DMS79 (cell line): ENCODE measurements around the gene DLST.

ENCODE experiments used
- DNase-seq: peaks from one replicate; lab custom pipeline; 2025; lab: John Stamatoyannopoulos, UW

DLST gene

DNA sequence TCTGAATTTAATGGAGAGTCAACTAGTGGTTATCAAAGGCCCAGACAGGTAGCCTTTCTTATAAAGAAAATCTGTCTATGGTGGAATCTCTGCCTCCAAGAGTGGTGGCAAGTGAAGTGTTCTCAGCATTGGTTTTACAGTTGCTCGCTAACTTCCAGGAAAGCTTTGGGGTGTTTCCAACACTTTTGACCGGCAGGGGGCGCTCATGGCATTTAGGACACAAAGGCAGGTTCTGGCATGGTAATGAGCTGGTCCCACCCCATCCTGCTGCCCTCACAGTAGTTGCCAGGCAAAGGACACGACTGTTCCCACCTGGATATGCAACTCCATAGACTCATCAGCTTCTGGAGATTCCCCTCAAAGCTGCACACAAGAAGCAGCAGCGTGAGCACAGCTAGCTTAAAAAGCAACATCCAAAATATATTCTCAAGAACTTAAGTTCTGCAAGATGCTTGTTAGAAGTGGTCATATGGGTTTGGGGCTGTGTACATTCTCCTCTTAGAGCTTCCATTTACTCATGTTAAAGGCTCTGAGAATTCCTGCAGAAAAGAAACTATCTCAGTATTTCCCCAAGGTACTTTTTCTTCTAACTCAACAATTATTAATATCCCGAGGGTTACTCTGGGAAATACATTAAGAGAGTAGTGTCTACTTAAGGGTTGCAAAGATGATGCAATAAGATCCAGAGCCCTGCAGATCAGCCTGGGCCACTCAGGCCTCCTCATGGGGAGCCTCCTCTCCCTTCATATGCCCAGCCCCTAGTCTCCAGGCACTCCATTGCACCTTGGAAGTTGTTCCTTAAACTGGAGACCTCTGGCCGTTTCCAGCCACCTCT, 20.6 kb upstream of the DLST start:
- DNase-seq, result peak; percentile 64

DNA sequence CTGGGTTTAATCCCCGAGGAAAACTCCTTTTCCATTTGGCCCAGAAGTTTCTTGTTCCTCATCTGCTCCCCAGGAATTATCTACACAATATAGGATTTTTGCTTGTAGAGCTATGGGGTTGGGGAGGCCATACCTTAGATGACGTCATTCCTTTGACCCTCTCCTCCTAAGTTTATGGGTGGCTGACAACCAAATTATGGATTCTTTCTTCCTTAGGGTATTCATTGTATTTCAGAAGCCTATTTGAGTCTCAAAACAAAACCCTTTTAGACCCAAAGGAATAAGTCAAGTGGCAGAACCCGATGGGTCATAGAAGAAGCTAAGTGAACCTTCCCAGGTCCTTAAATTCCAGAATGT, 20.0 kb upstream of the DLST start:
- DNase-seq, result no peak

DNA sequence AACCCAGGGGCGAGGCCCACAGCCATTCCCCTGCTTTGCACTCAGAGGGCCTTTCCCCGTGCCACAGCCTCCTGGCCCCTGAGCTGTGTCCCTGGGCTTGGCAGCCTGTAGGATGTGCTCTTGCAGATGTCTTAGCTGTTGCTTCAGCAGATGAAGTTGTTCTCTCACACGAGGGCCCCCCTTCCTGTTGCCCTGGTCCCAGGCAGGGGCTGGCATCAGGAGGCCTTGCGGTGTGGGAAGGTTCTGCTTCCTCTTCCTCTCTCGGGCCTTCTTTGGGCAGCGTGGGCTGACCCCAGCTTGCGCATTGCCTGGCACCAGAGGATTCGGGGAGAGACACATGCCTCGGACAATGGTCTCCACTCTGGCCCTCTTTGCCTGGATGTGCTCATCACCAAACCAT, 18.4 kb upstream of the DLST start:
- no peak for DNase-seq

DNA sequence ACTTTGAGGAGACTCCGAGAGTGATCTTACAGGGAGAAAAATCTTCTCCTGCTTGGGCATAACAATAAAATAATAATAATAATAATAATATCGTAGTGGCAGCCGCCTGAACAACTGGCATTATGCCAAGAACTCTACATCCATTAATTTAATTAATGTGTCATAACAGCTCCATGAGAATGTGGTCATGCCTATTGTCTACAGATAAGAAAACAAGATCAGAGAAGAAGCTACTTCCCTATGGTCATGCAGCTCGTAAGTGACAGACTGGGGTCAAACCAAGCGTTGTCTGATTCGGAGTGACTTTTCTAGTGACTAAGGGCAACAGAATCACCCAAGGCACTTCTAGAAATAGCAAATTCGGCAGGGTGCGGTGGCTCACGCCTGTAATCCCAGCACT, 17.5 kb upstream of the DLST start:
- no peak for DNase-seq

DNA sequence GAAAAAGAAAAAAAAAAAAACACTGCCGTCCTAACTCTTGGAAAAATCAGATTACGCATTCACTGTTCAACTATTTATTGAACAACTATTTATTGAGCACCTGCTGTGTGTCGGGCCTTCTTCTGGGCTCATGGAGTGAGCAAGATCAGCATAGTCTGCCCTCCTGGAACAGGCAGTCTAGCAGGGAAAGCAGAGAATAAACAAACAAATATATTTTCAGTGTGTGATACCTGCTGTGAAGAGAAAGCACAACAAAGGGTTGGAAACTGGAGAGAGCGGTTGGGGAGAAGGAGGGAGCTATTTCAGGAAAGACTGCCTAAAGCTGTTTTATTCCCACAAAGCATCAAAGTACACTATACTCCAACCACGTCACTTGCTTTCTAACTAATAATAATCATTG, 16.6 kb upstream of the DLST start:
- DNase-seq, result no peak

DNA sequence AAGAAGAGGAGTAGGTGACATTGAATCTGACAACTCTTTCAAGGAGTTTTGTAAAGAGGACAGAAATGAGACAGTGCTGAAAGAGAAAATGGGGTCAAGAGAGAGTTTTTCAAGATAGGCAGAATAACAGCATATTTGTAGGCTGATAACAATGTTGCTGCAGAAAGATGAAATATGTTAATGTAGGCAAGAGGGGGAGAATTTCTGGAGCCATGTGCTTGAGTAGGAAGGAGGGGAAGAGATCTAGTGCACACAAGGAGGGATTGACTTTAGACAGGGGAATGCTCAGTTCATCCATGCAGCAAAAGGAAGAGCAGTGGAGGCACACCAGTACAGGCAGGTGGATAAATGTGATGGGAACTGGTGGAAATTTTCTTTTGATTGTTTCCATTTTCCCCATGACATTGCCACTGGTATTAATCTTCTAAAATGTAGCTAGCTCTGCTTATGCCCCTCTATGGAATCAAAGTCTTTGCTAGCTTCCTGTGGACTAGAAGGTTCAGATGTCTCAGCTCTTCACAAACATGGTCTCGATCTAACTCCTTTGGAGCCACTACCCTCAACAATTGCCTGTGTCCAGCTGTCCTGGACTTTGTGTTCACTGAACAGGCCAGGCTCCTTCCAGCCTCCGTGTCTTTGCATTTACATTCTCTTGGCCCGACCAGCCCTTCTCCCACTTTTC, 14.9 kb upstream of the DLST start:
- no peak for DNase-seq

DNA sequence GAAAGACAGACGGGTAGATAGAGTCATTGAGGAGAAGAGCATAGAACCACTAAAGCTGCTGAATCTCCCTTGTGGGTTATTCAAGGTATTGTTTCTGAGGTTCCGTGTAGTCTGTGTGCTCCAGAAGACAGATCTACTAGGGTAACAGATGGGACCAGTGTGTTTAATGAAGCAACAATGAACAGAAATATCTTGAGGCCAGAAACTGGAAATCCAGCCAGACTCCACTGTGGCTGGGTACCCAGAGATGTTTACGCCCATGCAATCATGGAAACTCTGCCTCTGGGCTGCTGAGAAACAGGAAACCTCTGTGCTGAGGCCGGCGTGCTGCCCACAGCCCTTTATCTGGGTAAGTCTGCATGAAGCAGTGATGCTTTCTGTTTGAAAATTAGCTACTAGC, 14.0 kb upstream of the DLST start:
- no peak for DNase-seq

DNA sequence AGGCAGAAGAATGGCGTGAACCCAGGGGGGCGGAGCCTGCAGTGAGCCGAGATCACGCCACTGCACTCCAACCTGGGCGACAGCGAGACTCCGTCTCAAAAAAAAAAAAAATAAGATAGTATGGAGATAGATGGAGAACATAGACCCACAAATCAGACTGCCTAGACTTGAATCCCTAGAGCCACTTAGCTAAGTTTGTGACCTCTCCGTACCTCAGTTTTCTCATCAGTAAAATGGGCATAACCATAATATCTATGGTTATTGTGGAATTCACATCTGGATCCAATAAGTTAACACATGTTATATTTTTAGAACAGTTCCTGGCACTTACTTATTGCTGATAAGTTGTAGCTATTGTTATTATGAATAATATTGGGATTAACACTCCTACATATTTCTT, 13.0 kb upstream of the DLST start:
- no peak for DNase-seq

DNA sequence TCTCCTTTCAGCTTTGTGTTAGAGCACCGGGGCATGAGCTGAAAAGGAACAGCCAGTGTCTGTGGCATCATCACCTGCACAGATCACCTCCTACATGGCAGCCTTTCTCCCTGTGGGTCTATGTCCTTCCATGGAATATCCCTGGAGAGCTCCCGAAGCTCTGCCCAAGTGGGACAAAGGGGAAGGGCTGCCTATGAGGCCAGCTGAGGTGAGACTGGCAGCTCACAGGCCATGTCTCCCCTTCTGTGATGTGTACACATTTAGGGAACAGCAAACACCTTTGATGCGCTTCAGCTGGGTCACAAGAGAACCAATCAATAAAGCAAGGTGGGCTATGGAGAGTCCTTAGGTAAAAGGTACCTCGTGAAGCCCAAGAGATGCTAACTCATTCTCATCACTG, 9.9 kb upstream of the DLST start:
- DNase-seq, result no peak

DNA sequence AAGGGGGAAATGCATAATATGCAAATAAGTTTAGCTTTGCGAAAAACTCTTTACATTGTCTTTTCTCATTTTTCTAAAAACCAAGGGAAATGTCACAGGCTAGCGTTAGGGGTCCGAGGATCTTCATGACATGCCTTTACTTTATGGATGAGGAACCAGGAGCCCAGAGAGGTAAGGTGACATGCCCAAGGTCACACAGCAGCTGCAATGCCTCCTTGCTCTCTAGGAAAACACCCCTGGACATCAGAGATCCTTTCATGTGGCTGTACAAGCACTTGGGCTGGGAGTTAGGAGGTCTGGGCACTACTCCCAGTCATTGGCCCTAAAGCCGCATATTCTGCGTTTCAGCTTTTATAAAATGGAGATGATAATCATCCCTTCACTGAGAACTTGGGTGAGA, 6.5 kb upstream of the DLST start:
- DNase-seq, result no peak

DNA sequence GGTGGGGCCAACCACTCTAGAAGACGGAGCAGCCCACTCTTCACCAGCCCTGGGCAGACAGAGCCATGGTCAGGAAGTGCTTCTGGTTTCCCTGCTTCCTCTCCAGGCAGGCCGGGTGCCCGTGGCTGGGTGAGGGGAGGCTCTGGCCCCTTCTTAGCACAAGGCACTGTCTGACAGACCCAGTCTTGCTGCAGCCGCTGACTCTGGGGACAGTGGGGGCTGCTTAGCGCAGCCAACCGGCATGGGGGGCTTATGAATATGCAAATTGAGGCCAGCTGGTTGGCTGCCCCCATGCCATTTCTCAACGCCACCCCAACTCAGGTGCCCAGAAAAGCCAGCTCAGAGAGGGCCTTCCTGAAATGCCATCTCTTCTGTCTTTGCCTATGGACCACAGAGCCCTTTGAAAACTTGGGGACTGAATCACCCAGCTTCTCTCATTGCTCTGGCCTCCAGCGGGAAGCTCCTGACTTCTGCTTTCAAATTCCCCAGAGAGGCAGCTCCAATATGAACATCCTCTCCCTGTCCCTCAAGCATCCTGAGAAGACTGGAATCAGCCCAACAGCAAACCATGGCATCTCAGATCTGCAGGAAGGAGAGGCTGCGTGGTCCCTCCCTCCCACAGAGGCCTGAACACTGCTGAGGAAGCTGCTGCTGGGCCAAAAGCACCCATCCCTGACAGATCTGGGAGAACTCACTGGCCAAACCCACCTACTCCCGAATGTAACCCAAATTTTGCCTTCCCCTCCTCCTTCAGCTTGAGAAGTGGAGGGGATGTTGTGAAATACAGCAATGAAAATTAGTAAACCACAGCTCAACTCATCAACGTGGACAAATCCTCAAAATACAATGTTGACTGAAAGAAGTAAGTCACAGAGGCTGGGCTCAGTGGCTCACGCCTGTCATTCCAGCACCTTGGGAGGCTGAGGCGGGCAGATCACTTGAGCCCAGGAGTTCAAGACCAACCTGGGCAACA, 5.5 kb upstream of the DLST start, which contains the start of gene PROX2:
Gene PROX2, minus strand, starts transcription at position 205 of the 973 bp plus-strand sequence. CDS start 12,311 bp downstream, outside the sequence.
- DNase-seq, result no peak

DNA sequence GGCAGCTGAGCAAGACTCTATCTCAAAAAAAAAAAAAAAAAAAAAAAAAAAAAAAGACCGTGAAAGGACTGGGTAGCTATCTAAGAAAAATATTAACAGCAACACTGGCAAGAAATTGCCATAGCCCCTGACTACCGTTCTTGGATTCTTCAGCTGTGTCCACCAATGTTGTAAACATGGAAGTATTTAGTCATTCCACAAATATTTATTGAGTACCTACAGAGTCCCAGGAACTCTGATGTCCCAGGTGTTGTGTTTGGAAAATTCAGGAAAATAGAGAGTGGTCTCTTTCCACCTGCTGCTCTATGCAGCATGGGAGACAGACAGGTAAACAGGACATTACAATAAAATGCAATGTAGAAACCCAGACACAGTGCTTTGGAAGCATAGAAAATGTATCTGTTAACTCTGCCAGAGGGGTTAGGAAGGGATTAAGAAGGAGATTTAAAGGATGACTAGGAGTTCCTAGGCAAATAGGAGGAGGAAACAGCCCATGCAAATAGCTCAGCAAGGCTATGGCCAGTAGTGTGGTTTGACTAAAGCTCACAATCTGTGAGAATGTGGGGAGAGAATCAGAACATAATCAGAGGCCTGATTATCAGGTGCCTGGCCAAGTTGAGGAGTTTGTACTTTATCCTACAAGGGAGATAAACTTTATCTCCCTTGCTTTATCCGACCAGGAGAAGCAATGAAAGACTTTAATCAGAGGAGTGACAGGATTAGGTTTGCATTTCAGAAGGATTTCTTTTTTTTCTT, 2.1 kb upstream of the DLST start:
- no peak for DNase-seq

DNA sequence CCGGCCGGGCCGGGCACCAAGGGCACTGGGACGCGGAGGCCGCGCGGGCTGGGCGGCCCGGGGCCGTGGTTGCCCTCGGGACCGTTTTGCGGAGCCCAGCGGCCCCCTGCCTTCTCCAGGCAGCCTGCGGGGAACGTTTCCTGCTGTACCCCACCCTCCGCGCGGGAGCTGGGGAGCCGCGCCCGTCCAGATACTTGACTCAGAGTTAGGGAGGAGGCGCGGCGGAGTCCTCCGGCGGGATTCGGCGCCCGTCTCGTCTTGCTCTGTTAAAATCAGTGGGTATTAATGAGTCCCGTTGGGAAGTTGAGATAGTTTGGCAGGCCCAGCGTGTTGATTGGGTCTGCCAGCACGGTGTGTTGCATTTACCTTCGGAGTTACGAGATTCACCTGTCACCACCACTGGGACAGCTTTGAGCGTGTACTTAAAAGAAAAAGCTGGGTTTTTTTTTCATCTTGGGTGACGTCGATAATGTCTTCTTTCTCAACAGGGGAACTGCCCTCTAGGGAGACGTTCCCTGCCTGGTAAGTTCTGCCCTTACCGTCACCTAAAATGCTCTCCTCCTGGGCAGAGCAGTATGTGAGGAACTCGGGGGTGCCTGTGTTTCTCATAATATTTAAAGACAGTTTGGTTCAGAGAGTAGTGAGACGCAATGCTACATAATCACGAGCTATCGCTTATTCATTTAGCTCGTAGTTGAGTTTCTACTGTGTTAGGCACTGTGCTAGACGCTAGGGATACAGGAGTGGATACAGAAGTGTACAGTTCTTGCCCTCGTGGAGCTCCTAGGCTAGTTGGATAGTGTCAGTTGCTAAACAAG, 596 bp downstream of the DLST start:
- DNase-seq, result peak; percentile 44

DNA sequence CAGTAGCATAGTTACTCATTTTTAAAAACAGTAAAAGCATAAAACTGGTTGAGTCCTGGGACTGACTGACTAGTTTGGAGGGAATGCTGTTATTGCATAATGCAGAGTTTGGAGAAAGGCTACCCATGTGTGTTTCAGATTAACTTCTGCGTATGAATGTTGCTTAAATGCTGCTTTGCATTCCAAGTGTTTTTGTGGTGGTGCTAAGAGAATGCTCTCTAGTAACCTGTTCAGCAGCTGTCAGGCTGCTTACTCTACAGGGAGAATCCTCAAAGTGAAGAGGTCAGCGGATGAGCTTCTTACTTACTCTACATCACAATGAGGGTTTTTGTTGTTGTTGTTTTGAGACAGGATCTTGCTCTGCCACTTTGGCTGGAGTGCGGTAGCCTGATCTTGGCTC, 4.3 kb downstream of the DLST start:
- no peak for DNase-seq

DNA sequence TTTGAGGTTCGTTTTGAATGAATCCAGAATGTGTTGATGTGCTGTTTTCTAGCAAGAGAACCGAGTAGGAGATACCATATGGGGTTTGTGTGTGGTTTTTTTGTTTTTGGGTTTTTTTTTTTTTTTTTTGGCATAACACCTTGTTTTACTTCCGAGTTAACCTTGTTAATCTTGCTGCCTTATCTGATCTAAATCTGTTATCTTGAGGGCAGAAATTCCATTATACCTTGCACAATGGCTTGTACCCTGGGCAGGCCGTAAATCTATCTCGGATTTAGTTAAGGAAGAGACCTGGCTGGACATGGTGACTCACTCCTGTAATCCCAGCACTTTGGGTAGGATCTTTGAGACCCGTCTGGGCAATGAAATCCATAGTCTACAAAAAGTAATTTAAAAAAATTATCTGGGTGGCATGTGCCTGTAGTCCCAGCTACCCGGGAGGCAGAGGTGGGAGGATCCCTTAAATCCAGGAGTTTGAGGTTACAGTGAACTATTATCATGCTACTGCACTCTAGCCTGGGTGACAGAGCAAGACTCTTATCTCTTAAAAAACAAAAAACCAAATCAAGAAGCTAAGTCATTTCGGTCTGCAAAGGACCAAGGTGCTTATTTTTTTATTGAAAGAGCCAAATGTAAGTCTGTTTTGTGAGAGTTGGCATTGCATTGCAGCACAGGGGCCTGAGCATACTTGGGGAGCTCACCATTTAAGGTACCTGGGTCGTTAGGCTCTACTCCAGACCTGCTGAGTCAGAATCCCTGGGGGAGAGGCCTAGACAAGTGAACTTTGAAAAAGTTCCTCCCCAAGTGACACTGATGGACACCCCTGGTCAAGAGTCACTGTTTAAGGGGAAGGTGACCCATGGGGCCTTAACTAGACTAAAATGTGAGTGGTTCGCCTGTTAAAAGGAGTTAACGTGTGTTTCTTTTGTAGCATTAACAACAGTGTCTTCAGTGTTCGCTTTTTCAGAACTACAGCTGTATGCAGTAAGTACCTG, 6.7 kb downstream of the DLST start:
- no peak for DNase-seq

DNA sequence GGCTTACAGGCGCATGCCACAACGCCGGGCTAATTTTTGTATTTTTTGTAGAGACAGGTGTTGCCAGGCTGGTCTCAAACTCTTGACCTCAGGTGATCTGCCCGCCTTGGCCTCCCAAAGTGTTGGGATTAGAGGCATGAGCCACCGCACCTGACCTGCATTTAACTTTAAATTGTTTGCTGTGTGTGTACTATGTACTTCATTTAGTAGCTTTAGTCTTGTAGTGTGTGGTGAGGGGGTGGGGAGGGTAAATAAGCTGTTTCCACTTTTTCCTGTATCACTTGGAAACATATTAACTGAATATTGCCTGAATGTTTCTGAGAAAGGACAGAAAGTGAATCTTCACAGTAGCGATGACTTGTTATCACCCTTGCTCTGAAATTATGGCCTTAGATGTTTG, 8.5 kb downstream of the DLST start:
- no peak for DNase-seq

DNA sequence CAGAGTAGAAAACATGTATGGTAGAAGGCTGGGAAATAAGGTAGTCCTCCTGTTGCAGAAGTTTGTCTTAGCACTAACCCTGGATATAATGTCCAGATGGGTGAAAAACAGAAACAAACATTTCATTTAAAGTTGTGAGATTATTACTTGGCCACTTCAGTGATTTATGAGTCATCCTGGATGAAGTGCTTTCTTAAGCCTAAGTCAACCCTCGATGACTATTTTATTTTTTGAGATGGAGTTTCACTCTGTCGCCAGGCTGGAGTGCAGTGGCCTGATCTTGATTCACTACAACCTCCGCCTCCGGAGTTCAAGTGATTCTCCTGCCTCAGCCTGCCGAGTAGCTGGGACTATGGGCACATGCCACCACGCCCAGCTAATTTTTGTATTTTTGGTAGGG, 10.2 kb downstream of the DLST start:
- no peak for DNase-seq

DNA sequence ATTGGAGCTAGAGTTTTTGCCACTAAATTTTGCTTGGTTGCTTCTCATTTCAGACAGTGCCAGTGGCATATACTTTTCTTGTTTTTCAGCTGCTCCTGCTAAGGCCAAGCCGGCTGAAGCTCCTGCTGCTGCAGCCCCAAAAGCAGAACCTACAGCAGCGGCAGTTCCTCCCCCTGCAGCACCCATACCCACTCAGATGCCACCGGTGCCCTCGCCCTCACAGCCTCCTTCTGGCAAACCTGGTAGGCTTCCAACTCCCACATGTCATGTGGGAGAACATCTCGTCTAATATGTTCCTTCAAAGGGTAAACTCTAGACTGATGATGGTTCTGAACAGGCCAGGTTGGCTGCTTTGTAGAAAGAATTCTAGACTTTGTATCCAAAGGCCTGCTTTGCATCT, 11.0 kb downstream of the DLST start:
- no peak for DNase-seq

DNA sequence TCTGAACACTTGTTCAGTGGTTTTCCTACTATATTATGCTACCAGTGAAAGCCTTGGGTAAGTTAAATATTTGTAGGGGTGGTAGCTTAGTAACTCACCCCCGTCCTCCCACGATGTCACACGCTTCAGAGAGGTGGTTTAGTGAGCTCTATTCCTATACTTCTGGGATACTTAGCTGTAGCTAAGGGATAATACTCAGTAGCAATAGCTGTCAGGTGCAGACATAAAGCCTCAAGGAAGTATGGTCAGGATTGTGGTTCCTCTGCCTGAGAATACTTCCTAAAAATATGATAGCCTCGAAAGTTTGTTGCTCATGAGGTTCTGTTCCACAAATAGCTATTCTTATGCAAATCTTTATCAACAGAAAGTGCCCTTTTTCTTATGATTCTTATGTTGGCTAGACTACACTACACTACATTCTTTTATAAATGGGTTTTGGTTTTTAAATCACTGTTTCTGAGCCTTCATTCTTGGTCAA, 11.9 kb downstream of the DLST start:
- DNase-seq, result no peak

DNA sequence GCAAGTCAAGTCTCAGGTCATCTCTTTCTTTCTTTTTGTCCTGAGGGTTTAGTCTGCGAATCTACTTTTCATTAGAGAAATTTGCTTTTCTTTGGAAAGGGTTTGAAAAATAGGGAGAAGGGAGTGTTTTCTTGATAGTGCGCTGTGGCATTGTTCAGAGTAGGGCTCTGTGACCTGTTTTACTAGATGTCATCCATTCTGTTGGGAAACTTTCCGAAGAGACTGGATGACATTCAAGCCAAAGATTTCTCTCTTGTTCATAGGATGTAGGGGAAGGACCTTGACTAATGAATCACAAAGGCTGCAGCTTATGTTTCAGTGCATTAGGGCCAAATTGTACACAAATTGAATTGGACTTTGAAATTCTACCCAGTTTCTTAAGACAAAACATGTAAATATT, 14.7 kb downstream of the DLST start:
- no peak for DNase-seq
